ENCODE measurements around the gene NDST3.

- TF ChIP-seq GATA2 (IDR thresholded peaks at IDR 0.05; ENCODE audit: low read depth, low read length) (no peak), GATA3 (IDR thresholded peaks at IDR 0.05; ENCODE audit: low read depth, low read length) (no peak)
Observed at GRCh38 chr4:118018381-118019145, 15.7 kb upstream of the NDST3 start.
